Mesendoderm (in vitro differentiated cells): ENCODE data around the gene RECK.
"Not testable (repeated sequence)": the region's sequence is repeated elsewhere in the genome, so short reads cannot be mapped to it uniquely, and the experiment has no call there.

ENCODE experiments used
- DNase-seq: peaks from one replicate; pipeline ENCODE4 v3.0.0; 2013
- H2AK5ac ChIP-seq: 2 replicates; pipeline ENCODE4 v1.6.1; 2013; ENCODE audit warnings: low read length, inconsistent platforms
- H2BK120ac ChIP-seq: 2 replicates; pipeline ENCODE4 v1.6.1; 2013; ENCODE audit warnings: low read depth, mild to moderate bottlenecking, low read length, moderate library complexity, mixed read lengths
- H2BK15ac ChIP-seq: replicated peaks from 2 replicates; pipeline ENCODE4 v1.6.1; 2013; ENCODE audit warnings: low read depth, mild to moderate bottlenecking, moderate library complexity
- H2BK5ac ChIP-seq: 2 replicates; pipeline ENCODE4 v1.6.1; 2013; ENCODE audit warnings: low read length, inconsistent platforms
- H3K18ac ChIP-seq: 2 replicates; pipeline ENCODE4 v1.6.1; 2013; ENCODE audit warnings: mild to moderate bottlenecking, low read length, mixed read lengths
- H3K23ac ChIP-seq: one replicate; pipeline ENCODE4 v1.6.1; 2013; ENCODE audit warnings: low read length
- H3K27ac ChIP-seq: 2 replicates; pipeline ENCODE4 v1.5.1; 2013; ENCODE audit warnings: low read depth, mild to moderate bottlenecking, inconsistent platforms, low read length, moderate library complexity
- H3K27me3 ChIP-seq: 2 replicates; pipeline ENCODE4 v1.6.1; 2013; ENCODE audit warnings: low read length, control low read depth, mild to moderate bottlenecking, inconsistent platforms; ENCODE audit not compliant: insufficient read depth, poor library complexity
- H3K36me3 ChIP-seq: 2 replicates; pipeline ENCODE4 v1.6.1; 2013; ENCODE audit warnings: low read length, inconsistent platforms; ENCODE audit not compliant: control insufficient read depth, insufficient read depth
- H3K4ac ChIP-seq: one replicate; pipeline ENCODE4 v1.6.1; 2013; ENCODE audit warnings: low read depth, mild to moderate bottlenecking, low read length, moderate library complexity
- H3K4me1 ChIP-seq: 2 replicates; pipeline ENCODE4 v1.6.1; 2013; ENCODE audit warnings: low read depth, low read length, inconsistent platforms; ENCODE audit not compliant: control insufficient read depth
- H3K4me2 ChIP-seq: 2 replicates; pipeline ENCODE4 v1.6.1; 2013; ENCODE audit warnings: low read length
- H3K4me3 ChIP-seq: 2 replicates; pipeline ENCODE4 v1.5.1; 2013; ENCODE audit warnings: mild to moderate bottlenecking, low read length
- H3K56ac ChIP-seq: one replicate; pipeline ENCODE4 v1.6.1; 2013; ENCODE audit warnings: low read length
- H3K79me1 ChIP-seq: 2 replicates; pipeline ENCODE4 v1.6.1; 2013; ENCODE audit warnings: low read length, inconsistent platforms
- H3K79me2 ChIP-seq: 2 replicates; pipeline ENCODE4 v1.6.1; 2013; ENCODE audit warnings: mild to moderate bottlenecking, low read length; ENCODE audit not compliant: control insufficient read depth, insufficient read depth
- H3K9ac ChIP-seq: 2 replicates; pipeline ENCODE4 v1.6.1; 2013; ENCODE audit warnings: low read length, inconsistent platforms
- H4K5ac ChIP-seq: one replicate; pipeline ENCODE4 v1.6.1; 2013; ENCODE audit warnings: low read length
- H4K8ac ChIP-seq: one replicate; pipeline ENCODE4 v1.6.1; 2013; ENCODE audit warnings: low read depth, mild to moderate bottlenecking, control low read depth, low read length, moderate library complexity
- WGBS: extraction: QIAGEN DNeasy Blood & Tissue Kit; methylation state at CpG from one replicate; pipeline ENCODE4 v1.1.7; 2013; ENCODE audit warnings: low lambda C conversion rate, missing lambda C conversion rate; ENCODE audit not compliant: insufficient coverage; ENCODE audit errors: extremely low coverage; 5-methylcytosine and 5-hydroxymethylcytosine counted together

The RECK gene

DNA sequence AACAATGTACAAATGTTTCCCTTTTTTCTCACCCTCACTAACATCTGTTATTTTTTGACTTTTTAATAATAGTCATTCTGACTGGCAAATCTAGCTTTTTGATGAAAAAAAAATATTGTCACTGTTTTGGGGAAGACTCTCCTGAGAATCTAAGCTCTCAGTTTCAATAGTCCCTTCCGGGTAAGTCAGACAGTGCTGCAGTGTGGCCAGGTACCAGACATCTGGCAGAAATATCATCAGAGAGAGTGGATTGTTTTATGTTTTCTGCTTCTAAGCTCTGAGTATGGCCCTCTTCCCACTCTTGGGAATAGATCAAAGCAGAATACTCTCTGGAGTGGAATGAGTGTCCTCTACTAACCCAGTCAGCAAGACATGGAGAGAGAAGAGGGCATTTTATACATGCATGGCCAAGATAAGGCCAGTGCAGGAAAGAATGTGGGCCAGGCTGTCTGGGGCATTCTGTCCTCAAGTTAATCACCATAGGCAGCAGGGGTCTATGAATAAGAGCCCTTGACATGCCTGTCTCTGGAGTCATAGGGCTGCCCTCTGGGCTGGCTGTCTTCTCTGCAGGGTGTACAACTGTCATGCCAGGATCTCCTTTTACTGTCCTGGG, 40.2 kb upstream of the RECK start:
- H2BK120ac ChIP-seq, result no peak overlapping the region
- H4K8ac ChIP-seq, result no peak overlapping the region
- no peak overlapping the region for H4K5ac ChIP-seq
- H3K79me1 ChIP-seq, result no peaks in the 10 kb centered on the region
- no peak overlapping the region for H3K4me2 ChIP-seq
- H3K9ac ChIP-seq, result no peak overlapping the region
- H3K4ac ChIP-seq, result no peak overlapping the region
- H2AK5ac ChIP-seq, result no peak overlapping the region
- no peak overlapping the region for H3K4me3 ChIP-seq
- H2BK15ac ChIP-seq, result no peak overlapping the region
- H3K56ac ChIP-seq, result no peak overlapping the region
- H3K23ac ChIP-seq, result no peak overlapping the region
- no peaks in the 10 kb centered on the region for H3K79me2 ChIP-seq
- H3K27me3 ChIP-seq, result no peaks in the 10 kb centered on the region
- H3K27ac ChIP-seq, result no peak overlapping the region
- H2BK5ac ChIP-seq, result no peak overlapping the region
- WGBS, result no CpG with 5 or more reads among the region's 1 CpG
- H3K4me1 ChIP-seq, result no peaks in the 10 kb centered on the region
- peak; percentile 94 for DNase-seq
- H3K36me3 ChIP-seq, result no peaks in the 10 kb centered on the region
- no peak overlapping the region for H3K18ac ChIP-seq

DNA sequence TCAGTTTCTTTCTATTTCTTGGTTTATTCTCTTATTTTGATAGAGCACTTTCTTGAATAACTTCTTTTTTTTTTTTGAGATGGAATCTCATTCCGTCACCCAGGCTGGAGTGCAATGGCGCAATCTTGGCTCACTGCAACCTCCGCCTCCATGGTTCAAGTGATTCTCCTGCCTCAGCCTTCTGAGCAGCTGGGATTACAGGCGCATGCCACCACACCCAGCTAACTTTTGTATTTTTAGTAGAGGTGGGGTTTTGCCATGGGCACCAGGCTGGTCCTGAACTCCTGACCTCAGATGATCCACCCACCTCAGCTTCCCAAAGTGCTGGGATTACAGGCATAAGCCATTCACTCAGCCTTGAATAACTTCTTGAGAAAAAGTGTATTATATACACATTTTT, 39.7 kb upstream of the RECK start:
- H4K5ac ChIP-seq, H3K9ac ChIP-seq, H3K23ac ChIP-seq, H3K56ac ChIP-seq, H4K8ac ChIP-seq, H3K79me1 ChIP-seq, H3K4ac ChIP-seq, H2BK120ac ChIP-seq, H3K4me3 ChIP-seq, H2AK5ac ChIP-seq, DNase-seq, H2BK15ac ChIP-seq, H3K79me2 ChIP-seq, H3K36me3 ChIP-seq, H2BK5ac ChIP-seq, H3K27ac ChIP-seq, H3K18ac ChIP-seq, H3K27me3 ChIP-seq, H3K4me2 ChIP-seq, H3K4me1 ChIP-seq: not testable (repeated sequence)
- WGBS, result no CpG with 5 or more reads among the region's 4 CpGs

DNA sequence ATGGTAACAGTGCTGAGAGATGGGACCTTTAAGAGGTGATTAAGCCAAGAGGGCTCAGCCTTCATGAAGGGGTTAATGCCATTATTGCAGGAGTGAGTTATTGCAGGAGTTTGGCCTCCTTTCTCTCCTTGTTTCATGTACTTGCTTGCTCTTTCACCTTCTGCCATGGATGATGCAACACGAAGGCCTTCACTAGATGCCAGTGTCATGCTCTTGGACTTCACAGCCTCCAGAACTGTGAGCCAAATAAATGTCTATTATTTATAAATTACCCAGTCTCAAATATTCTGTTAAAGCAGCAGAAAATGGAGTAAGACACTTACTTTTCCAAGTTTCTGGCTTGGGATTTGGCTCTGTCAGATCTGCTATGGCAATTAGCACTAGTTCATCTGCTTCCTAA, 38.4 kb upstream of the RECK start:
- Histone ChIP-seq H2BK15ac (no peak overlapping the region), H4K5ac (no peak overlapping the region), H3K36me3 (no peaks in the 10 kb centered on the region), H3K4me2 (no peak overlapping the region), H4K8ac (no peak overlapping the region), H3K18ac (no peak overlapping the region), H2BK120ac (no peak overlapping the region), H3K4ac (no peak overlapping the region), H3K27me3 (no peaks in the 10 kb centered on the region), H3K9ac (no peak overlapping the region), H3K4me1 (no peaks in the 10 kb centered on the region), H3K56ac (no peak overlapping the region), H3K23ac (no peak overlapping the region), H3K79me2 (no peaks in the 10 kb centered on the region), H3K79me1 (no peaks in the 10 kb centered on the region), H3K27ac (no peak overlapping the region), H2AK5ac (no peak overlapping the region), H2BK5ac (no peak overlapping the region), H3K4me3 (no peak overlapping the region)
- WGBS, result no CpG with 5 or more reads among the region's 1 CpG
- no peak for DNase-seq

DNA sequence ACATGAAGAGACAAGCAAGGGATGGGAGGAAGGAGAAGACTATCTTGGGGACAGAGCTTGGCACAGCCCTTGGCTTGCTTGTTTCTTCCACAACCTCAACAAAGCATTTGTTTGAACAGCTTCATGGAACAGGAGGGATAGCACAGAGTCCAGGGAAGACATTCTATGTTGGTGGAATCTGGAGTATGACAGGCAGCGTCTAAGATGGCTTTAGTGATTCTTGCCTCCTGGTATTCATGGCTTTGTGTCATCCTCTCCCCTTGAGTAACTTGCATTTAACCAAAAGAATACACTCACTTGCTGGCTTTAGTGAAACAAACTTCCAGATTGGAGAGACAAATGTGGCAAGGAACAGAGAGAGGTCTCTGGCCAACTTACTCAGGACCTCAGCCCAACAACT, 30.8 kb upstream of the RECK start:
- DNase-seq, result no peak
- no peaks in the 10 kb centered on the region for H3K79me1 ChIP-seq
- H3K4me1 ChIP-seq, result no peaks in the 10 kb centered on the region
- H3K36me3 ChIP-seq, result no peaks in the 10 kb centered on the region
- no peak overlapping the region for H3K9ac ChIP-seq
- H3K56ac ChIP-seq, result no peak overlapping the region
- H2BK120ac ChIP-seq, result no peak overlapping the region
- no peak overlapping the region for H2AK5ac ChIP-seq
- no peak overlapping the region for H3K4ac ChIP-seq
- H3K4me2 ChIP-seq, result no peak overlapping the region
- no peaks in the 10 kb centered on the region for H3K27me3 ChIP-seq
- H2BK15ac ChIP-seq, result no peak overlapping the region
- no CpG with 5 or more reads among the region's 1 CpG for WGBS
- no peak overlapping the region for H3K23ac ChIP-seq
- H4K8ac ChIP-seq, result no peak overlapping the region
- H3K27ac ChIP-seq, result no peak overlapping the region
- H4K5ac ChIP-seq, result no peak overlapping the region
- no peak overlapping the region for H3K4me3 ChIP-seq
- no peak overlapping the region for H2BK5ac ChIP-seq
- no peak overlapping the region for H3K18ac ChIP-seq
- H3K79me2 ChIP-seq, result no peaks in the 10 kb centered on the region

DNA sequence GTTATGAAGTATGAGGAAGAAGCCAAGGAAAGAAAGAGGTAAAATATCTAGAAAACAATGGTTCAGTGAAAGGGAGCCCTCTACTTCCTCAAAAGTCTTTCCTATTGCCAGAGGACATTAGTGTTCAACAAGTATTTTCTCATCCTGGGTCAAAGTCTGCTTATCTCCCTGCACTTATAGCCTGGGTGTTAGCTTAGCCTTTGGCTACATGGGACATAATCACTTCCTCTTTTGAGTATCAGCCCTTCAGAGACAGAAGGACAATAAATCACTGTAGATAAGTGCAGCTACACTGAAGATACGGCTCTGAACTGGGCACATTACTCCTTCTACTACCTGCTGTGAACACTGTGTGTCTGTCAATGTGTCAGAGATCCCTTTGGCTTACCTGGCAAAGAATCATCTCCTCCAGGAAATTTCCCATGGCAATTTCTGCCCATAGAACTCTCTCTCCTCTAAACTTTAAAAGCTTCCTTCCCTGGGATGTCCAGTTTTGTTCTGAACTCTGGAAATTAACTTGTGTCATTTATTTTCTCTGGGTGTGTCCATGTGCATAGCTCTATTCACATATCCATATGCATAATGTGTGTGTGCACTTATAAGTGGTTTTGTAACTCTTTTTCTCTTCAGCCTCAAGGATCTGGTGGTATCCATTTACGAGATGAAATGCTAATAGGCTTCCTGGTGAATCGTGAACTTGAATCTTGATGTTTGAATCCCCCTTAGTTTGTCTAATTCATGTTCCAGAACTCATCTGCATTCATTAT, 30.0 kb upstream of the RECK start:
- DNase-seq, result no peak

DNA sequence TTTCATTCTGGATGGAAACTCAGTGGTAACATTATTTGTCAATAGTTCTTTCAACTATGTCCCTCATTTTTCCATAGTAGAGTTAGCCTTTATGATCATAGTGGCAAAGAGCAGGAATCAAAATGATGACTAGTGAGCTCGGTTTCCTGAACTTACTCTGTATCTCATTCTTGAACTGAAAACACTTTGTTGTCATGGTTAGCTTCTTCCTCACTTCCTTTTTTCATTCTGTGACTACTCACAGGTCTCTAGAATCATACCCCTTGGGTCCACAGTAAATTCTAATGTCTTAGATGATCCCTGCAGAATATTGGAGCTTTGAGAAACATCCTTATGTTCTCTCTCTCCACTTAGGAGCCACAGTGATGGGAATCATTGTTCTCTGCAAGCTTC, 29.4 kb upstream of the RECK start:
- no peak overlapping the region for H4K5ac ChIP-seq
- no peak overlapping the region for H3K23ac ChIP-seq
- H2BK5ac ChIP-seq, result no peak overlapping the region
- no CpG with 5 or more reads among the region's 1 CpG for WGBS
- no peak overlapping the region for H3K56ac ChIP-seq
- H3K9ac ChIP-seq, result no peak overlapping the region
- H3K18ac ChIP-seq, result no peak overlapping the region
- DNase-seq, result no peak
- no peak overlapping the region for H3K4me3 ChIP-seq
- H3K4ac ChIP-seq, result no peak overlapping the region
- no peaks in the 10 kb centered on the region for H3K36me3 ChIP-seq
- H2BK120ac ChIP-seq, result no peak overlapping the region
- H3K79me1 ChIP-seq, result no peaks in the 10 kb centered on the region
- no peak overlapping the region for H4K8ac ChIP-seq
- H3K27ac ChIP-seq, result no peak overlapping the region
- no peaks in the 10 kb centered on the region for H3K27me3 ChIP-seq
- H3K4me2 ChIP-seq, result no peak overlapping the region
- no peaks in the 10 kb centered on the region for H3K4me1 ChIP-seq
- H2BK15ac ChIP-seq, result no peak overlapping the region
- H3K79me2 ChIP-seq, result no peaks in the 10 kb centered on the region
- H2AK5ac ChIP-seq, result no peak overlapping the region

More for the DNA sequence above, 30.0 kb upstream of the RECK start:
- Histone ChIP-seq H3K56ac (no peak overlapping the region), H3K4me3 (no peak overlapping the region), H2BK120ac (no peak overlapping the region), H3K4ac (no peak overlapping the region), H2BK15ac (no peak overlapping the region), H4K8ac (no peak overlapping the region), H3K79me1 (no peaks in the 10 kb centered on the region), H3K79me2 (no peaks in the 10 kb centered on the region), H3K23ac (no peak overlapping the region), H2BK5ac (no peak overlapping the region), H3K4me2 (no peak overlapping the region), H3K36me3 (no peaks in the 10 kb centered on the region), H3K4me1 (no peaks in the 10 kb centered on the region), H2AK5ac (no peak overlapping the region), H3K9ac (no peak overlapping the region), H3K27ac (no peak overlapping the region), H3K27me3 (no peaks in the 10 kb centered on the region), H3K18ac (no peak overlapping the region), H4K5ac (no peak overlapping the region)
- no CpG with 5 or more reads among the region's 3 CpGs for WGBS
